ENCODE measurements around the gene CRISP2. TPM values are rescaled to one million over a fixed set of nuclear protein-coding genes. Genes with fewer than 3 reads are reported as not detected.

The CRISP2 gene
- total RNA-seq, 2 donors from 2014 or later, result not detected

DNA sequence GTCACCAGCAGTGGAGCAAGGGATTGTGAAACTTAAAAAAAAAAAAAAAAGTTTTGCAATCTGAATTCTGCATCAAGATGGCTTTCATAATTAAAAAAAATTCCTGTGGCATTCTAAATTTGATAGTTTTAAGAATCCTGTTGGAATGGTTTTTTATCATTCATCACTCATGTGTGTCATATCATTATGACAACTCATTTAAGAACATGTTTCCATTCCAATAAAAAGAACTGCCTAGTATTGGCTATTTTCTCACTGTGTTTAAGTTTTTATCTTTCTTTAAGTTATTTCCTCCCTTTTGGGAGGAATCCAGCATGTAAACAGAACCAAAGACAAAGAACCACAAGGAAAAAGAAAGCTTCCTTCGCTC lies 50.5 kb downstream of the CRISP2 start:
- intact Hi-C loops (cut with DNase I), result no loop called here
- Histone ChIP-seq H3K4me3 (no peak overlapping the region), H3K27ac (no peak overlapping the region), H3K4me1 (no peaks in the 10 kb centered on the region), H3K9me3 (no peaks in the 10 kb centered on the region), H3K27me3 (no peaks in the 10 kb centered on the region), H3K36me3 (replicated peaks in 1 of 2; ENCODE audit: insufficient read depth in 1 of 2, low read depth in 2 of 2) (no peaks in the 10 kb centered on the region)
- WGBS, 2 donors, result 66 to 78% methylated on average over 1 of the region's 1 CpG
- ATAC-seq, result no peak
- DNase-seq, result no peak
- TF ChIP-seq, protein P1, sequence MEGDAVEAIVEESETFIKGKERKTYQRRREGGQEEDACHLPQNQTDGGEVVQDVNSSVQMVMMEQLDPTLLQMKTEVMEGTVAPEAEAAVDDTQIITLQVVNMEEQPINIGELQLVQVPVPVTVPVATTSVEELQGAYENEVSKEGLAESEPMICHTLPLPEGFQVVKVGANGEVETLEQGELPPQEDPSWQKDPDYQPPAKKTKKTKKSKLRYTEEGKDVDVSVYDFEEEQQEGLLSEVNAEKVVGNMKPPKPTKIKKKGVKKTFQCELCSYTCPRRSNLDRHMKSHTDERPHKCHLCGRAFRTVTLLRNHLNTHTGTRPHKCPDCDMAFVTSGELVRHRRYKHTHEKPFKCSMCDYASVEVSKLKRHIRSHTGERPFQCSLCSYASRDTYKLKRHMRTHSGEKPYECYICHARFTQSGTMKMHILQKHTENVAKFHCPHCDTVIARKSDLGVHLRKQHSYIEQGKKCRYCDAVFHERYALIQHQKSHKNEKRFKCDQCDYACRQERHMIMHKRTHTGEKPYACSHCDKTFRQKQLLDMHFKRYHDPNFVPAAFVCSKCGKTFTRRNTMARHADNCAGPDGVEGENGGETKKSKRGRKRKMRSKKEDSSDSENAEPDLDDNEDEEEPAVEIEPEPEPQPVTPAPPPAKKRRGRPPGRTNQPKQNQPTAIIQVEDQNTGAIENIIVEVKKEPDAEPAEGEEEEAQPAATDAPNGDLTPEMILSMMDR (IDR thresholded peaks at IDR 0.05), result no peak
- no peak for TF ChIP-seq POLR2A (IDR thresholded peaks at IDR 0.05)

DNA sequence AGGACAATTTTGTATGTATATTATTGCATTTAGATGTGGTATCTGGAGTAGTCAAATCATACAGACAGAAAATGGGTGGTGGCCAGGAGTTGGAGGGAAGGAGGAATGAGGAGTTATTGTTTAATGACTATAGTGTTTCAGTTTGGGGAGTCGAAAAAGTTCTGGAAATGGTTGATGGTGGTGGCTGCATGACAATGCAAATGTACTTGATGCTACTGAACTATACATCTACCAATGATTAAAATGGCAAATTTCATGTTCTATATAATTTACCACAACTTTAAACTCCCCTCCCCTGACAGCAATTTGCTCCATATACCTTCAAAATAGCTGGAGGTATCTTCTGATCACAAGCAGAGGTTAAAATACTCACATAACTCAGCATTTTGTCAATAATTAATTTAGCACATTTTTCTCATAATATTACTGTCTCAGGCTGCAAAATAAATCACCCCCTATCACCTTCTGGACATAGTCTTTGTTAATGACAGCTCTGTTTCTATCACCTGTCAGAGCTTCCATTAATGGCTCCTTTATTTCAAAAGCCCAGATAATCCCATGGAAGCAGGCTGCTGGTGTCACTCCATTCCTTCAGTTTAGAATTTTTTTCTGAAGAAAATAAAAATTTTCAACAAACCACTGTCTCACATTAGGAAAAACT lies 51.0 kb downstream of the CRISP2 start:
- Histone ChIP-seq H3K4me1 (no peaks in the 10 kb centered on the region), H3K27me3 (no peaks in the 10 kb centered on the region), H3K36me3 (replicated peaks in 1 of 2; ENCODE audit: insufficient read depth in 1 of 2, low read depth in 2 of 2) (no peaks in the 10 kb centered on the region), H3K27ac (no peak overlapping the region), H3K9me3 (no peaks in the 10 kb centered on the region), H3K4me3 (no peak overlapping the region)
- intact Hi-C loops (cut with DNase I), result no loop called here
- no peak for TF ChIP-seq POLR2A (IDR thresholded peaks at IDR 0.05)
- TF ChIP-seq, protein P1 (IDR thresholded peaks at IDR 0.05), result no peak
- WGBS, 2 donors, result 55 to 62% methylated on average over 1 of the region's 1 CpG
- no peak for DNase-seq
- ATAC-seq, result no peak

DNA sequence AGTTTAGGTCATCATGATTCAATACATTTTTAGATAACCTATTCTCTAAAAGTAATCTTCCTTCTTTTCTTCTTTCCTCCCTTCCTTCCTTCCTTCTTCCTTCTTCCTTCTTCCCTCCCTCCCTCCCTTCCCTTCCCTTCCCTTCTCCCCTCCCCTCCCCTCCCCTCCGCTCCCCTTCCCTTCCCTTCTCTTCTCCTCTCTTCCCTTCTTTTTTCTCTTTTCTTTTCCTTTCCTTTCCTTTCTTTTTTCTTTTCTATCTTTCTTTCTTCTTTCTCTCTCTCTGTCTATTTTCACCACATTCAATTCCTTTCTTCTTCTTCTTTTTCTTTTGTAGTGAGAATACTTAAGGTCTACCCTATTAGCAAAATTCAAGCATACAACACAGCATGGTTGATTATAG lies 59.4 kb downstream of the CRISP2 start:
- Histone ChIP-seq H3K27me3 (peaks cover 0 to 7% of the 10 kb centered on the region in 2 donors), H3K36me3 (replicated peaks in 1 of 2; ENCODE audit: insufficient read depth in 1 of 2, low read depth in 2 of 2) (no peaks in the 10 kb centered on the region), H3K4me3 (no peak overlapping the region), H3K4me1 (no peaks in the 10 kb centered on the region), H3K27ac (no peak overlapping the region), H3K9me3 (no peaks in the 10 kb centered on the region)
- no peak for ATAC-seq
- DNase-seq, result no peak
- intact Hi-C loops (cut with DNase I), result no loop called here
- TF ChIP-seq POLR2A (IDR thresholded peaks at IDR 0.05), result no peak
- TF ChIP-seq, protein P1 (IDR thresholded peaks at IDR 0.05), result no peak
- 83 to 100% methylated on average over 1 of the region's 1 CpG for WGBS, 2 donors

DNA sequence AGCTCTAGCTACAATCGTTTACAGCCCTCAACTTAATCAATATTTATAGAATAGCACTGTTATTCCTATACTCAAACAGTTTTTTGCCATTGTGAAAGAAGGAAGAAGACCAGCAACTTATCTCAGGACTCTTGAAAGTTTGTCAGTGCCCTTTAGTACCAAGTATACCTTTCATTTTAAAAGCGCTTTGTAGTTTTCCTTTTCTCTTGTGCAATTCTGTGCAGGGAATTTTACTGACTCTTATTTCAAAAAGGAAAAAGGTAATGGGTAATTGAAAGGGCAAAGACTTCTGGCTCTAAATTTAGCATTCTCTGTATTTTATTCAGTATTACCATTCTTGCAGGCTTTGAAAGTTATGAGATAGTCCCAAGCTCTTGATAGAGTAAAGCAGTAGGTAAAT lies 59.9 kb downstream of the CRISP2 start:
- H3K27ac ChIP-seq, result no peak overlapping the region

More for the DNA sequence above, 59.9 kb downstream of the CRISP2 start:
- intact Hi-C loops (cut with DNase I), result no loop called here
- DNase-seq (no peak), ATAC-seq (no peak)
- WGBS, 2 donors, result 55 to 59% methylated on average over 2 of the region's 2 CpGs
- no peak overlapping the region for H3K4me3 ChIP-seq
- H3K4me1 ChIP-seq, result no peaks in the 10 kb centered on the region
- H3K9me3 ChIP-seq, result no peaks in the 10 kb centered on the region
- peaks cover 0 to 7% of the 10 kb centered on the region in 2 donors for H3K27me3 ChIP-seq
- H3K36me3 ChIP-seq (replicated peaks in 1 of 2; ENCODE audit: insufficient read depth in 1 of 2, low read depth in 2 of 2), result no peaks in the 10 kb centered on the region
- TF ChIP-seq POLR2A (IDR thresholded peaks at IDR 0.05), result no peak
- TF ChIP-seq, protein P1 (IDR thresholded peaks at IDR 0.05), result no peak

All from body of pancreas (tissue), 4 donors.